ENCODE measurements around the gene RPRD1B.

RPRD1B gene

DNA sequence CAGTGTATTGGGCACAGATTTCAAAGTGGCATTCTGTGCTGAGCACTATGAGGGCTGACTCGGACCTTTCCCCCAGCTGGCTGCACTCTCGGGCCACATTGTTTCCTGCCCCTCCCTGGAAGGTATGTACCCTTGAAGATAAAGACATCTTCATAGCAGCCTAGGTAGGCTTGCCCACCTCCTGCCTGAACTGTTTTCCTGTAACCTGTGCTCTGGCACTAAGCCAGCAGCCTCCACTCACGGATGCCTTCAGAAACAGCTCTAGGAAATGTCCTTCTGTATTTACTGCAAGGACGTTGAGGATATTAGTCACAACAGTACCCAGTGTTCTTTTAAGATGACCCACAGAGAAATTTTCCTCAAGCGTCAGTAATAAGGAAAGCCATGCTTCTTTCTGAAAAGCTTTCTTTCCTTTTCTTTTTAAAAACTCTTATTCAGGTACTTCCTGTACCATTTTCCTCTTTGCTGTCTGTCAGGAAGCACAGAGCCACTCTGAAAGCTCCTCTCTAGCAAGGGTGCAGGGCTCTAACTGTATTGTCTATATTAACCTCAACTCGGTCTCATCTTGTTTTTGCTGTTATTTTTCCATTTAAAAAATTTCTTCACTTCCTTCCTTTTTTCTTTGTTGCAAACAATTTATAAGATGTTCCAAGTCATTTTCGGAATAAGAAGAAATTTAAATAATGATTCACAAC is 43.8 kb upstream of the RPRD1B start:
- Histone ChIP-seq H3K27me3 (ENCODE audit: low read depth, low read length) (no peaks in the 10 kb centered on the region), H3K9ac (ENCODE audit: low read length) (no peak overlapping the region), H3K27ac (ENCODE audit: low read length) (no peak overlapping the region), H3K79me2 (ENCODE audit: low read length) (no peaks in the 10 kb centered on the region), H3K4me1 (ENCODE audit: low read length) (peaks cover 40% of the 10 kb centered on the region), H3K4me3 (ENCODE audit: low read length) (no peak overlapping the region), H3K4me2 (ENCODE audit: low read length) (peak overlapping the region; percentile 47; the same call in 1 of the 2 replicates), H3K9me3 (ENCODE audit: insufficient read depth, low read length) (no peaks in the 10 kb centered on the region), H4K20me1 (ENCODE audit: insufficient read depth, low read length) (peaks cover 7% of the 10 kb centered on the region), H3K36me3 (replicated peaks; ENCODE audit: low read depth, low read length) (peaks cover 75% of the 10 kb centered on the region), H2AFZ (ENCODE audit: low read depth, low read length) (no peak overlapping the region)
- TF ChIP-seq CTCF (IDR thresholded peaks at IDR 0.05; ENCODE audit: low read depth, low read length) (no peak), EZH2phosphoT487 (IDR thresholded peaks at IDR 0.05; ENCODE audit: low read depth) (no peak)

GRCh38 chr20:37990571-37991151 is 42.9 kb upstream of the RPRD1B start:
- peaks cover 34% of the 10 kb centered on the region for H3K4me1 ChIP-seq (ENCODE audit: low read length)
- H3K36me3 ChIP-seq (replicated peaks; ENCODE audit: low read depth, low read length), result peaks cover 83% of the 10 kb centered on the region
- H3K9ac ChIP-seq (ENCODE audit: low read length), result no peak overlapping the region
- H3K27ac ChIP-seq (ENCODE audit: low read length), result no peak overlapping the region
- peak overlapping the region; percentile 47 for H3K4me2 ChIP-seq (ENCODE audit: low read length)
- H3K79me2 ChIP-seq (ENCODE audit: low read length), result no peaks in the 10 kb centered on the region
- no peak overlapping the region for H2AFZ ChIP-seq (ENCODE audit: low read depth, low read length)
- peaks cover 7% of the 10 kb centered on the region for H4K20me1 ChIP-seq (ENCODE audit: insufficient read depth, low read length)
- TF ChIP-seq CTCF (IDR thresholded peaks at IDR 0.05; ENCODE audit: low read depth, low read length) (no peak), EZH2phosphoT487 (IDR thresholded peaks at IDR 0.05; ENCODE audit: low read depth) (no peak)
- H3K27me3 ChIP-seq (ENCODE audit: low read depth, low read length), result no peaks in the 10 kb centered on the region
- no peaks in the 10 kb centered on the region for H3K9me3 ChIP-seq (ENCODE audit: insufficient read depth, low read length)
- H3K4me3 ChIP-seq (ENCODE audit: low read length), result 0 out of 2 replicates have a peak overlapping the region, but pooled peaks have one; percentile 2

DNA sequence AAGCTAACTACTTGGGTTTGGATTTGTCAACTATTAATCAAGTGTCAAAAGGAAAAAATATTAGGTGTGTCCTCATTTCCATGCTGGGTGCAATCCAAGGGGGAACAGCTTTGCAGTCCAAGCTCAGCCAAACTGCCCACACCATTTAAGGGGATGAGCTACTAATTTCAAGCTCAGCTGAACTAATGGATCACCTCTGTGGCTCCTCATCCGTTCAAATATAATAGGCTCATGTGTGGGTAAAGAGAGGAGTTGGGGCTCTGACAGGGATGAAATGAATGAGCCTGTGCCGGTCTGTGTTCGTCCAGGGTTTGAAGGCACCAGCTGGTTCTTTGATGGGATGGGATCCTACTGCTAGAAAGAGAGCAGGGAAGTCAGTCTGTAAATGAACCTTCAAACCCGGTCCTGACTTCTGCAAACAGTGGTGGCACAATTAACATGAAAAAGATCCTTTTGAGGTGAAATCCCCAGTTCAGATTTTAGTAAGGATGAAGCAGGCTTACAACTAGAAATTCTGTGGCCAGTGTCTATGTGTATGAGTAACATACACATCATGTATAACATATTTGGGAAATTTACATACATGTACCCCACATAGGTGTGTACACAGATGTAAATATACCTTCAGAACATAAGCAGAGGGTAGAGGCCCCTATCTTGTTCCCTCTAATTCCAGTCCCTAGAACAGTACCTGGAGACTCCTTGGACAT is 42.2 kb upstream of the RPRD1B start:
- TF ChIP-seq CTCF (IDR thresholded peaks at IDR 0.05; ENCODE audit: low read depth, low read length), result no peak
- no peak for TF ChIP-seq EZH2phosphoT487 (IDR thresholded peaks at IDR 0.05; ENCODE audit: low read depth)
- no peaks in the 10 kb centered on the region for H3K79me2 ChIP-seq (ENCODE audit: low read length)
- H3K4me1 ChIP-seq (ENCODE audit: low read length), result peaks cover 34% of the 10 kb centered on the region
- H3K4me2 ChIP-seq (ENCODE audit: low read length), result peak overlapping the region; percentile 47
- peaks cover 7% of the 10 kb centered on the region for H4K20me1 ChIP-seq (ENCODE audit: insufficient read depth, low read length)
- no peaks in the 10 kb centered on the region for H3K27me3 ChIP-seq (ENCODE audit: low read depth, low read length)
- no peaks in the 10 kb centered on the region for H3K9me3 ChIP-seq (ENCODE audit: insufficient read depth, low read length)
- H3K9ac ChIP-seq (ENCODE audit: low read length), result no peak overlapping the region
- H3K27ac ChIP-seq (ENCODE audit: low read length), result no peak overlapping the region
- peaks cover 85% of the 10 kb centered on the region for H3K36me3 ChIP-seq (replicated peaks; ENCODE audit: low read depth, low read length)
- H2AFZ ChIP-seq (ENCODE audit: low read depth, low read length), result no peak overlapping the region
- no peak overlapping the region for H3K4me3 ChIP-seq (ENCODE audit: low read length)

DNA sequence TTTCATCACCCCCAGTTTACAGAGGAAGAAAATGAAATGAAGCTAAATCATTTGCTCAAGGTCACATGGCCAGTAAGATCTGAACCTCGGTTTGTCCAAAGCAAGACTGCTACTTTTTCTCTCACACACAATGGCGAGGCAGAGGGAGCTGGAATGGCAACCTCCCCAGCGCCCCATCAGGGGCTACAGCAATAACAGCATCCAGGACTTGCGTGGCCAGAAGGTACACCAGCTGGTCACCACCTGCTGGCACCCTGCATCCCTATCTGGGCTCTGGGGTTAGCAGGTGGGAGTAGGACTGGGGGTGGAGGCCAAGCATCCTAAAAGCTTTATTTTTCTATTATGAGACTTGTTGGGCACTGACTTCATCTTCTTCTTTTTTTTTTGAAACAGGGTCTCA is 41.6 kb upstream of the RPRD1B start:
- Histone ChIP-seq H3K4me1 (ENCODE audit: low read length) (peaks cover 34% of the 10 kb centered on the region), H3K27me3 (ENCODE audit: low read depth, low read length) (no peaks in the 10 kb centered on the region), H2AFZ (ENCODE audit: low read depth, low read length) (no peak overlapping the region), H3K4me3 (ENCODE audit: low read length) (no peak overlapping the region), H3K9ac (ENCODE audit: low read length) (no peak overlapping the region), H3K27ac (ENCODE audit: low read length) (no peak overlapping the region), H4K20me1 (ENCODE audit: insufficient read depth, low read length) (peaks cover 7% of the 10 kb centered on the region), H3K4me2 (ENCODE audit: low read length) (peak overlapping the region; percentile 47), H3K36me3 (replicated peaks; ENCODE audit: low read depth, low read length) (peaks cover 85% of the 10 kb centered on the region), H3K9me3 (ENCODE audit: insufficient read depth, low read length) (no peaks in the 10 kb centered on the region), H3K79me2 (ENCODE audit: low read length) (no peaks in the 10 kb centered on the region)
- TF ChIP-seq EZH2phosphoT487 (IDR thresholded peaks at IDR 0.05; ENCODE audit: low read depth) (no peak), CTCF (IDR thresholded peaks at IDR 0.05; ENCODE audit: low read depth, low read length) (no peak)

Data from OCI-LY3 (cell line).